Panc1 (cell line): ENCODE data around the gene KLF5. TPM values are rescaled to one million over a fixed set of nuclear protein-coding genes. Genes with fewer than 3 reads are reported as not detected.

Experiments
- ATAC-seq: fragments of 200-7000 bp; cut with Tn5 transposase; 2 replicates; pipeline ENCODE4 v1.9.1; 2020; ENCODE audit warnings: mild to moderate bottlenecking, moderate library complexity
- BruUV-seq: library from RNA; stranded (reverse); fragments of 400-500 nt; replicated peaks from 2 replicates; lab custom pipeline; 2021; lab: Mats Ljungman, UMichigan
- CTCF ChIA-PET: fragments of 300-600 bp; sonication (Branson Sonifier 250); formaldehyde crosslinking; loops from one replicate; lab custom pipeline; 2022; ENCODE audit warnings: antibody characterized with exemption; lab: Charles Lee
- POLR2A ChIA-PET: fragments of 300-600 bp; sonication (Branson Sonifier 250); formaldehyde crosslinking; loops from one replicate; lab custom pipeline; 2022; ENCODE audit warnings: antibody characterized with exemption; lab: Charles Lee
- DNase-seq: peaks from one replicate; pipeline ENCODE4 v3.0.0-alpha.2; 2010; ENCODE audit warnings: low read depth, low spot score
- H3K27ac ChIP-seq: 2 replicates; pipeline ENCODE4 v1.5.1; 2011; ENCODE audit warnings: mild to moderate bottlenecking, low read length, inconsistent platforms
- H3K27me3 ChIP-seq: fragments of 200-500 bp; sonication (Bioruptor generic); 2 replicates; pipeline ENCODE4 v1.6.0; 2014; ENCODE audit warnings: low read length, inconsistent platforms; ENCODE audit not compliant: control insufficient read depth, insufficient read depth
- H3K36me3 ChIP-seq: fragments of 200-500 bp; sonication (Bioruptor generic); 2 replicates; pipeline ENCODE4 v1.5.1; 2014; ENCODE audit warnings: inconsistent platforms, mild to moderate bottlenecking, low read length, moderate library complexity; ENCODE audit not compliant: control insufficient read depth, insufficient read depth
- H3K4me1 ChIP-seq: 2 replicates; pipeline ENCODE4 v1.5.1; 2011; ENCODE audit warnings: inconsistent platforms, mild to moderate bottlenecking, low read length, moderate library complexity; ENCODE audit not compliant: control insufficient read depth, insufficient read depth
- H3K4me3 ChIP-seq, 2 experiments: 2 replicates each; pipeline ENCODE4 v1.5.1; 2011 to 2012; ENCODE audit warnings: low read depth in 2 of 2, low read length in 2 of 2, mild to moderate bottlenecking in 2 of 2, inconsistent platforms in 1 of 2, moderate library complexity in 1 of 2
- H3K9me3 ChIP-seq: fragments of 200-500 bp; sonication (Bioruptor generic); 2 replicates; pipeline ENCODE4 v1.5.1; 2014; ENCODE audit warnings: low read depth, mild to moderate bottlenecking, inconsistent platforms, low read length, moderate library complexity; ENCODE audit not compliant: control insufficient read depth, insufficient read depth
- POLR2AphosphoS5 ChIP-seq: IDR thresholded peaks from 2 replicates; pipeline ENCODE4 v1.6.1; 2012; ENCODE audit warnings: mild to moderate bottlenecking, low read depth, low read length, moderate library complexity
- REST ChIP-seq, 2 experiments: IDR thresholded peaks; 2 replicates each; pipeline ENCODE4 v1.6.1; 2011 to 2012; ENCODE audit warnings: low read depth in 2 of 2, control low read depth in 1 of 2, low read length in 1 of 2, mild to moderate bottlenecking in 1 of 2, moderate library complexity in 1 of 2; ENCODE audit not compliant: insufficient read depth in 1 of 2
- SIN3A ChIP-seq: IDR thresholded peaks from 2 replicates; pipeline ENCODE4 v1.6.1; 2012; ENCODE audit warnings: low read depth, mild to moderate bottlenecking, low read length, moderate library complexity, borderline replicate concordance; ENCODE audit not compliant: insufficient read depth
- TCF7L2 ChIP-seq: IDR thresholded peaks from 2 replicates; pipeline ENCODE4 v1.6.1; 2011; ENCODE audit warnings: mild to moderate bottlenecking, low read depth, low read length, inconsistent platforms
- in situ Hi-C: cut with HindIII; loops from 2 replicates; pipeline ENCODE4 v1.10.0; 2016; ENCODE audit warnings: low sequenced_read_pairs, low pct_unique_long_range_greater_than_20kb
- intact Hi-C: fragments of 100-400 bp; cut with micrococcal nuclease; formaldehyde crosslinking; loops from one replicate; pipeline ENCODE4 v1.10.0; 2022; ENCODE audit not compliant: unreplicated experiment
- total RNA-seq: library from RNA; stranded (reverse); gene quantifications from one replicate; pipeline ENCODE4 v1.2.1, GENCODE V29; 2021; ENCODE audit not compliant: unreplicated experiment
- TF ChIP-seq, protein P1 (sequence below): fragments of 450-650 bp; IDR thresholded peaks from 2 replicates; pipeline ENCODE4 v1.5.1; 2017; ENCODE audit warnings: mild to moderate bottlenecking

The KLF5 gene
- total RNA-seq, 1 experiment from 2014 or later = 1.5 TPM

DNA sequence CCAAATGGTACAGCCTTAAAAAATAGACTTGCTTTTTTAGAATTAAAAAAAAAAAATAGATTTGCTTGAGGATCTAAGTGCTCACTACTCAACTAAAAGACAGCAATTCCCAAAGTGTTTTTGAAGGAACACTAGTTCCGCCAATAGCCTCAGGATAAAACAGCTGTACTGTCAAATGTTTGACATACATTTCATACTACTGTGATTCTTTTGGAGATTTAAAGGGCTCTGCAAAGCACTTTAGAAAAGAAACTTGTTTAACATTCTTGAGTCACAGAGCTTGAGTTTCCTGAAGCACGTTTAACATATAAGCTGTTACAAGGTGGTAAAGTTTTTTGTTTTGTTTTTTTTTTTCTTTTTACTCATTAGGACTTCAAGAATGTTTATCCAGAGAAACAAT is 23.1 kb upstream of the KLF5 start:
- Histone ChIP-seq H3K27me3 (no peaks in the 10 kb centered on the region), H3K9me3 (no peaks in the 10 kb centered on the region), H3K4me1 (no peaks in the 10 kb centered on the region), H3K27ac (no peak overlapping the region), H3K4me3 (no peak overlapping the region), H3K36me3 (no peaks in the 10 kb centered on the region)
- BruUV-seq = no TSS peak
- intact Hi-C loops = no loop called here
- no peak for ATAC-seq
- ChIA-PET CTCF (no interaction called here), POLR2A (no interaction called here)
- in situ Hi-C loops = no loop called here
- no peak for TF ChIP-seq REST (IDR thresholded peaks at IDR 0.05; ENCODE audit: insufficient read depth in 1 of 2, low read depth in 2 of 2, low read length in 1 of 2)
- no peak for TF ChIP-seq SIN3A
- TF ChIP-seq, protein P1, sequence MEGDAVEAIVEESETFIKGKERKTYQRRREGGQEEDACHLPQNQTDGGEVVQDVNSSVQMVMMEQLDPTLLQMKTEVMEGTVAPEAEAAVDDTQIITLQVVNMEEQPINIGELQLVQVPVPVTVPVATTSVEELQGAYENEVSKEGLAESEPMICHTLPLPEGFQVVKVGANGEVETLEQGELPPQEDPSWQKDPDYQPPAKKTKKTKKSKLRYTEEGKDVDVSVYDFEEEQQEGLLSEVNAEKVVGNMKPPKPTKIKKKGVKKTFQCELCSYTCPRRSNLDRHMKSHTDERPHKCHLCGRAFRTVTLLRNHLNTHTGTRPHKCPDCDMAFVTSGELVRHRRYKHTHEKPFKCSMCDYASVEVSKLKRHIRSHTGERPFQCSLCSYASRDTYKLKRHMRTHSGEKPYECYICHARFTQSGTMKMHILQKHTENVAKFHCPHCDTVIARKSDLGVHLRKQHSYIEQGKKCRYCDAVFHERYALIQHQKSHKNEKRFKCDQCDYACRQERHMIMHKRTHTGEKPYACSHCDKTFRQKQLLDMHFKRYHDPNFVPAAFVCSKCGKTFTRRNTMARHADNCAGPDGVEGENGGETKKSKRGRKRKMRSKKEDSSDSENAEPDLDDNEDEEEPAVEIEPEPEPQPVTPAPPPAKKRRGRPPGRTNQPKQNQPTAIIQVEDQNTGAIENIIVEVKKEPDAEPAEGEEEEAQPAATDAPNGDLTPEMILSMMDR = no peak
- TF ChIP-seq TCF7L2 = no peak
- no peak for TF ChIP-seq POLR2AphosphoS5
- DNase-seq = no peak

- in situ Hi-C loops = no loop called here
- H3K4me3 ChIP-seq = no peak overlapping the region
- no peak overlapping the region for H3K27ac ChIP-seq
- BruUV-seq = no TSS peak
- ATAC-seq = no peak
- H3K36me3 ChIP-seq = no peaks in the 10 kb centered on the region
- ChIA-PET POLR2A (no interaction called here), CTCF (no interaction called here)
- H3K4me1 ChIP-seq = no peaks in the 10 kb centered on the region
- DNase-seq = no peak
- no peaks in the 10 kb centered on the region for H3K9me3 ChIP-seq
- no peak for TF ChIP-seq TCF7L2
- TF ChIP-seq, protein P1 = no peak
- no peak for TF ChIP-seq REST (IDR thresholded peaks at IDR 0.05; ENCODE audit: insufficient read depth in 1 of 2, low read depth in 2 of 2, low read length in 1 of 2)
- TF ChIP-seq POLR2AphosphoS5 = no peak
- TF ChIP-seq SIN3A = no peak
- no peaks in the 10 kb centered on the region for H3K27me3 ChIP-seq
- intact Hi-C loops = no loop called here
Measured at GRCh38 chr13:73036566-73036965, 22.2 kb upstream of the KLF5 start.
